Measurements from ENCODE around the gene HYDIN.

Gene HYDIN

GRCh38 chr16:71230122-71230845 is at the start of gene HYDIN:
Gene HYDIN, minus strand, starts transcription at chr16:71230722. Its CDS starts 43,827 bp downstream, at chr16:71186895.
- DNase-seq: no peak

- no peak for DNase-seq
These were observed 46.2 kb upstream of the HYDIN start for GRCh38 chr16:71276589-71277334.

- DNase-seq: no peak
These were observed 42.9 kb upstream of the HYDIN start for GRCh38 chr16:71273384-71273783.

GRCh38 chr16:71264299-71264698 is 33.8 kb upstream of the HYDIN start:
- no peak for DNase-seq

- DNase-seq: no peak
These were observed 33.1 kb upstream of the HYDIN start for GRCh38 chr16:71263582-71263981.

- DNase-seq: no peak
These were observed 31.9 kb upstream of the HYDIN start for GRCh38 chr16:71262391-71262790.

GRCh38 chr16:71260995-71261394 is 30.5 kb upstream of the HYDIN start:
- DNase-seq: no peak

GRCh38 chr16:71259086-71259485 is 28.6 kb upstream of the HYDIN start:
- no peak for DNase-seq

GRCh38 chr16:71258372-71258771 is 27.9 kb upstream of the HYDIN start:
- DNase-seq: no peak

- DNase-seq: no peak
These were observed 27.2 kb upstream of the HYDIN start for GRCh38 chr16:71257768-71258167.

GRCh38 chr16:71255721-71256120 is 25.2 kb upstream of the HYDIN start:
- no peak for DNase-seq

GRCh38 chr16:71254832-71255525 is 24.5 kb upstream of the HYDIN start:
- no peak for DNase-seq

GRCh38 chr16:71250461-71251235 is 20.1 kb upstream of the HYDIN start:
- DNase-seq: no peak

- DNase-seq: no peak
These were observed 18.9 kb upstream of the HYDIN start for GRCh38 chr16:71249399-71249798.

- DNase-seq: no peak
These were observed 17.0 kb upstream of the HYDIN start for GRCh38 chr16:71247478-71247877.

- no peak for DNase-seq
These were observed 15.8 kb upstream of the HYDIN start for GRCh38 chr16:71246309-71246708.

- no peak for DNase-seq
These were observed 14.0 kb upstream of the HYDIN start for GRCh38 chr16:71244521-71244920.

GRCh38 chr16:71242601-71243000 is 12.1 kb upstream of the HYDIN start:
- no peak for DNase-seq

- DNase-seq: no peak
These were observed 11.5 kb upstream of the HYDIN start for GRCh38 chr16:71242036-71242435.

- DNase-seq: no peak
These were observed 1.2 kb downstream of the HYDIN start for GRCh38 chr16:71229344-71229743.

- no peak for DNase-seq
These were observed 4.0 kb downstream of the HYDIN start for GRCh38 chr16:71226229-71227141.

GRCh38 chr16:71225145-71225544 is 5.4 kb downstream of the HYDIN start:
- no peak for DNase-seq
